NCI-H82 (cell line): ENCODE results near the gene SHROOM4.

ENCODE experiments used
- DNase-seq: peaks from one replicate; lab custom pipeline; 2025; lab: John Stamatoyannopoulos, UW

The SHROOM4 gene

GRCh38 chrX:50618788-50619558 is 195.0 kb downstream of the SHROOM4 start:
- no peak for DNase-seq

GRCh38 chrX:50617183-50617582 is 196.8 kb downstream of the SHROOM4 start:
- DNase-seq, result no peak

GRCh38 chrX:50615570-50616158 is 198.3 kb downstream of the SHROOM4 start:
- DNase-seq, result no peak

GRCh38 chrX:50614460-50614859 is 199.5 kb downstream of the SHROOM4 start:
- no peak for DNase-seq

- no peak for DNase-seq
These were observed 200.1 kb downstream of the SHROOM4 start for GRCh38 chrX:50613846-50614245.

GRCh38 chrX:50609796-50610195 is 204.2 kb downstream of the SHROOM4 start:
- no peak for DNase-seq

GRCh38 chrX:50606300-50606950 is 207.6 kb downstream of the SHROOM4 start:
- no peak for DNase-seq

GRCh38 chrX:50596056-50596455 is 217.9 kb downstream of the SHROOM4 start:
- no peak for DNase-seq

GRCh38 chrX:50594788-50595187 is 219.2 kb downstream of the SHROOM4 start:
- no peak for DNase-seq

GRCh38 chrX:50586980-50587379 is 227.0 kb downstream of the SHROOM4 start:
- no peak for DNase-seq

- DNase-seq, result no peak
These were observed 227.6 kb downstream of the SHROOM4 start for GRCh38 chrX:50586407-50586806.

GRCh38 chrX:50581405-50581804 is 232.6 kb downstream of the SHROOM4 start:
- DNase-seq, result no peak

GRCh38 chrX:50579955-50580354 is 234.0 kb downstream of the SHROOM4 start:
- DNase-seq, result peak; percentile 85

GRCh38 chrX:50577326-50577725 is 236.7 kb downstream of the SHROOM4 start:
- DNase-seq, result no peak

GRCh38 chrX:50567636-50568035 is 246.4 kb downstream of the SHROOM4 start:
- no peak for DNase-seq

- DNase-seq, result no peak
These were observed 248.3 kb downstream of the SHROOM4 start for GRCh38 chrX:50565718-50566117.
